Measurements from ENCODE around the gene PATJ.

DNA sequence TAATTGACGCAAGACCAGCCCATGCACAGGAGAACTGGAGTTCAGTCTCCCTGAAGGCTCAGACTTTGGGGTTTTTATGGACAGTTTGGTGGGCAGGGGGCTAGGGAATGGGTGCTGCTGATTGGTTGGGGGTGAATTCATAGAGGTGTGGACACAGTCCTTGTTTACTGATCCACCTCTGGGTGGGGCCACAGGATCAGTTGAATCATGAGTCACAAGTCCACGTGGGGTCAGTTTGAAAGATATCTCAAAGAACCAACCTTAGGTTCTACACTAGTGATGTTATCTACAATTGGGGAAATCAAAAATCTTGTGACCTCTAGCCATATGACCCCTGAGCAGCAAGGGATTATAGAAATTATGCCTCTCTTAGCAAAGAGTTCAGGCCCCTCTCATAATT lies 324.4 kb downstream of the PATJ start:
- TF ChIP-seq EZH2 (IDR thresholded peaks at IDR 0.05) (no peak), POLR2AphosphoS5 (IDR thresholded peaks at IDR 0.05; ENCODE audit: borderline replicate concordance, low read depth, low read length) (no peak)
